Osteocyte (in vitro differentiated cells): ENCODE measurements around the gene SCGB2B2. TPM values are rescaled to one million over a fixed set of nuclear protein-coding genes. Genes with fewer than 3 reads are reported as not detected.
A peak's percentile ranks its signal among the peaks of the same experiment; 100 is the strongest.

Source experiments
- DNase-seq: peaks from one replicate; pipeline ENCODE4 v3.0.0; 2021; ENCODE audit warnings: mixed read lengths; ENCODE audit not compliant: unreplicated experiment; ENCODE audit errors: extremely low spot score
- H3K27ac Mint-ChIP-seq: one replicate; pipeline ENCODE4 v1.8.0; 2021; ENCODE audit warnings: mild to moderate bottlenecking, mixed read lengths; ENCODE audit not compliant: unreplicated experiment
- H3K27me3 Mint-ChIP-seq: one replicate; pipeline ENCODE4 v1.8.0; 2021; ENCODE audit warnings: mixed read lengths; ENCODE audit not compliant: unreplicated experiment
- H3K36me3 Mint-ChIP-seq: one replicate; pipeline ENCODE4 v1.8.0; 2021; ENCODE audit warnings: mixed read lengths; ENCODE audit not compliant: unreplicated experiment
- H3K4me1 Mint-ChIP-seq: one replicate; pipeline ENCODE4 v1.8.0; 2021; ENCODE audit warnings: mixed read lengths; ENCODE audit not compliant: unreplicated experiment
- H3K4me3 Mint-ChIP-seq: one replicate; pipeline ENCODE4 v1.8.0; 2021; ENCODE audit warnings: mild to moderate bottlenecking, moderate library complexity, mixed read lengths; ENCODE audit not compliant: unreplicated experiment
- H3K9me3 Mint-ChIP-seq: one replicate; pipeline ENCODE4 v1.8.0; 2021; ENCODE audit warnings: mixed read lengths; ENCODE audit not compliant: unreplicated experiment
- long read RNA-seq: library from polyadenylated mRNA; unstranded; transcript quantifications from one replicate; pipeline ENCODE4 v2.0.0, GENCODE V29; 2021
- total RNA-seq: library from RNA; stranded (reverse); gene quantifications from 2 replicates; pipeline ENCODE4 v1.2.1, GENCODE V29; 2021
- TF ChIP-seq, protein P1 (sequence below): fragments of 200-600 bp; sonication (generic); IDR thresholded peaks from 2 replicates; pipeline ENCODE4 v1.5.0; 2021; ENCODE audit warnings: antibody characterized with exemption, mild to moderate bottlenecking, moderate library complexity

The SCGB2B2 gene, protein sequence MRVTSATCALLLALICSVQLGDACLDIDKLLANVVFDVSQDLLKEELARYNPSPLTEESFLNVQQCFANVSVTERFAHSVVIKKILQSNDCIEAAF
- 0.24 and 0.78 TPM in 2 replicates for total RNA-seq
- long read RNA-seq, partial matches to known transcripts: 0 of 5 reads
- long read RNA-seq, other reads (novel, unspliced or antisense): 5 of 5 reads

GRCh38 chr19:34676697-34677385 is at the start of gene SCGB2B2:
Gene SCGB2B2 (minus strand): TSS chr19:34677159. CDS start chr19:34594563, 82,596 bp downstream.
- no peak for DNase-seq
- H3K36me3 Mint-ChIP-seq: peaks cover 40% of the 10 kb centered on the region

GRCh38 chr19:34725400-34725799 is 48.4 kb upstream of the SCGB2B2 start:
- no peak overlapping the region for H3K27ac Mint-ChIP-seq
- H3K4me1 Mint-ChIP-seq: no peaks in the 10 kb centered on the region
- no peak overlapping the region for H3K4me3 Mint-ChIP-seq
- peaks cover 24% of the 10 kb centered on the region for H3K27me3 Mint-ChIP-seq
- no peaks in the 10 kb centered on the region for H3K36me3 Mint-ChIP-seq
- peak; percentile 23 for DNase-seq
- TF ChIP-seq, protein P1, sequence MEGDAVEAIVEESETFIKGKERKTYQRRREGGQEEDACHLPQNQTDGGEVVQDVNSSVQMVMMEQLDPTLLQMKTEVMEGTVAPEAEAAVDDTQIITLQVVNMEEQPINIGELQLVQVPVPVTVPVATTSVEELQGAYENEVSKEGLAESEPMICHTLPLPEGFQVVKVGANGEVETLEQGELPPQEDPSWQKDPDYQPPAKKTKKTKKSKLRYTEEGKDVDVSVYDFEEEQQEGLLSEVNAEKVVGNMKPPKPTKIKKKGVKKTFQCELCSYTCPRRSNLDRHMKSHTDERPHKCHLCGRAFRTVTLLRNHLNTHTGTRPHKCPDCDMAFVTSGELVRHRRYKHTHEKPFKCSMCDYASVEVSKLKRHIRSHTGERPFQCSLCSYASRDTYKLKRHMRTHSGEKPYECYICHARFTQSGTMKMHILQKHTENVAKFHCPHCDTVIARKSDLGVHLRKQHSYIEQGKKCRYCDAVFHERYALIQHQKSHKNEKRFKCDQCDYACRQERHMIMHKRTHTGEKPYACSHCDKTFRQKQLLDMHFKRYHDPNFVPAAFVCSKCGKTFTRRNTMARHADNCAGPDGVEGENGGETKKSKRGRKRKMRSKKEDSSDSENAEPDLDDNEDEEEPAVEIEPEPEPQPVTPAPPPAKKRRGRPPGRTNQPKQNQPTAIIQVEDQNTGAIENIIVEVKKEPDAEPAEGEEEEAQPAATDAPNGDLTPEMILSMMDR: no peak
- H3K9me3 Mint-ChIP-seq: no peaks in the 10 kb centered on the region

More at GRCh38 chr19:34676697-34677385, at the start of gene SCGB2B2:
- peaks cover 23% of the 10 kb centered on the region for H3K4me1 Mint-ChIP-seq
- peak within 1 kb of the TSS; percentile 99 for H3K27ac Mint-ChIP-seq
- TF ChIP-seq, protein P1: peak; percentile 38
- H3K9me3 Mint-ChIP-seq: peaks cover 13% of the 10 kb centered on the region
- peak within 1 kb of the TSS; percentile 96 for H3K4me3 Mint-ChIP-seq
- no peaks in the 10 kb centered on the region for H3K27me3 Mint-ChIP-seq

DNA sequence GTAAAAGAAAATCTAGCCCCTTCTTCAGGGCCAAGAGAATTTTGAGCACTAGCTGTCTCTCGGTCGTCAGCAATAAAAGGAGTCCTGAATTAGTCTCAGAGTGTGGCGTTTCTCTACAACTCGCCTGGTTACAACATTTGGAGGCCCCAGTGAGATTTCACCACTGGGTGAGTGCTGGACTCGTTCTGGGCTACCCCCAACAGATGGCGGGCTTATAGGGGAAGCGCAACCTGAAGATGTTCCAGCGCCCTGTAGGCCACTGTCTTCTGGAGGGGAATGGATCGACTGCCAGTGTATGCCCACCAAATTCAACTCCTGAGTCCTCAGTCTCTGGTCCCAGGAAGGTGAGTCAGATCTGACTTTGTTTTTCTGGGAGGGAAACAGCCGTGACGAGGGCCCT is 45.4 kb upstream of the SCGB2B2 start:
- no peaks in the 10 kb centered on the region for H3K9me3 Mint-ChIP-seq
- peaks cover 34% of the 10 kb centered on the region for H3K27me3 Mint-ChIP-seq
- H3K36me3 Mint-ChIP-seq: no peaks in the 10 kb centered on the region
- H3K4me3 Mint-ChIP-seq: no peak overlapping the region
- TF ChIP-seq, protein P1: no peak
- DNase-seq: no peak
- H3K27ac Mint-ChIP-seq: no peak overlapping the region
- H3K4me1 Mint-ChIP-seq: no peaks in the 10 kb centered on the region

GRCh38 chr19:34715357-34715756 is 38.4 kb upstream of the SCGB2B2 start:
- TF ChIP-seq, protein P1: no peak
- H3K36me3 Mint-ChIP-seq: no peaks in the 10 kb centered on the region
- peaks cover 1% of the 10 kb centered on the region for H3K4me1 Mint-ChIP-seq
- H3K9me3 Mint-ChIP-seq: peaks cover 9% of the 10 kb centered on the region
- DNase-seq: no peak
- H3K4me3 Mint-ChIP-seq: no peak overlapping the region
- H3K27me3 Mint-ChIP-seq: peaks cover 17% of the 10 kb centered on the region
- no peak overlapping the region for H3K27ac Mint-ChIP-seq

GRCh38 chr19:34713262-34713637 is 36.3 kb upstream of the SCGB2B2 start:
- H3K27ac Mint-ChIP-seq: no peak overlapping the region
- peaks cover 1% of the 10 kb centered on the region for H3K4me1 Mint-ChIP-seq
- H3K4me3 Mint-ChIP-seq: no peak overlapping the region
- H3K36me3 Mint-ChIP-seq: no peaks in the 10 kb centered on the region
- H3K27me3 Mint-ChIP-seq: peaks cover 11% of the 10 kb centered on the region
- TF ChIP-seq, protein P1: no peak
- H3K9me3 Mint-ChIP-seq: peaks cover 9% of the 10 kb centered on the region
- DNase-seq: no peak
